Suprapubic skin (tissue), 4 donors: ENCODE results near the gene EGR2. TPM values are rescaled to one million over a fixed set of nuclear protein-coding genes. Genes with fewer than 3 reads are reported as not detected.

Experiments used
- DNase-seq, 2 donors: peaks; one replicate each; pipeline ENCODE4 v3.0.0-alpha.2; 2019; ENCODE audit warnings: low spot score in 2 of 2
- H3K27ac ChIP-seq: fragments of 200-600 bp; sonication (generic); one replicate; pipeline ENCODE4 v1.5.1; 2019
- H3K27me3 ChIP-seq: fragments of 200-600 bp; sonication (generic); one replicate; pipeline ENCODE4 v1.5.1; 2019
- H3K36me3 ChIP-seq: fragments of 200-600 bp; sonication (generic); one replicate; pipeline ENCODE4 v1.5.1; 2019
- H3K4me1 ChIP-seq: fragments of 200-600 bp; sonication (generic); one replicate; pipeline ENCODE4 v1.5.1; 2019
- H3K4me3 ChIP-seq: fragments of 200-600 bp; sonication (generic); one replicate; pipeline ENCODE4 v1.5.1; 2019; ENCODE audit warnings: mild to moderate bottlenecking
- H3K9me3 ChIP-seq: fragments of 200-600 bp; sonication (generic); one replicate; pipeline ENCODE4 v1.5.1; 2019
- EP300 ChIP-seq: sonication (generic); formaldehyde crosslinking; IDR thresholded peaks from one replicate; pipeline ENCODE4 v1.6.1; 2017; ENCODE audit warnings: antibody characterized with exemption
- POLR2A ChIP-seq, 2 donors: fragments of 450-650 bp; IDR thresholded peaks; one replicate each; pipeline ENCODE4 v1.6.1; 2017; ENCODE audit warnings: antibody characterized with exemption in 2 of 2, mild to moderate bottlenecking in 2 of 2, moderate library complexity in 2 of 2
- POLR2AphosphoS5 ChIP-seq, 3 donors: sonication (generic); formaldehyde crosslinking; IDR thresholded peaks; one replicate each; pipeline ENCODE4 v1.6.1; 2017; ENCODE audit warnings: antibody characterized with exemption in 3 of 3
- WGBS: methylation state at CpG from one replicate; pipeline ENCODE4 v1.1.5; 2018; 5-methylcytosine and 5-hydroxymethylcytosine counted together
- total RNA-seq, 4 donors: library from RNA; depleted of rRNA; stranded (reverse); fragments of >200 nt; gene quantifications; one replicate each; pipeline ENCODE4 v1.1.0, GENCODE V29; 2016
- TF ChIP-seq, protein P1 (sequence below), 2 donors: fragments of 200-600 bp in 1 of 2; fragments of 450-650 bp in 1 of 2; sonication (generic) in 1 of 2; IDR thresholded peaks; one replicate each; pipeline ENCODE4 v1.5.1; 2016 to 2019; ENCODE audit warnings: antibody characterized with exemption in 2 of 2, mild to moderate bottlenecking in 1 of 2, moderate library complexity in 1 of 2

The EGR2 gene
- 10 to 100 TPM in 3 of 4 donors, 1 to 10 TPM in 1; 7.2 to 39.0 (median 24.3) TPM for total RNA-seq

- peak within 1 kb of the TSS; percentile 68 for H3K4me3 ChIP-seq
- H3K27ac ChIP-seq = peak within 1 kb of the TSS; percentile 90
- TF ChIP-seq POLR2A (IDR thresholded peaks at IDR 0.05) = no peak
- peak in 1 of 3 donors; percentile 41 for TF ChIP-seq POLR2AphosphoS5 (IDR thresholded peaks at IDR 0.05)
- no peak for TF ChIP-seq EP300
- TF ChIP-seq, protein P1, sequence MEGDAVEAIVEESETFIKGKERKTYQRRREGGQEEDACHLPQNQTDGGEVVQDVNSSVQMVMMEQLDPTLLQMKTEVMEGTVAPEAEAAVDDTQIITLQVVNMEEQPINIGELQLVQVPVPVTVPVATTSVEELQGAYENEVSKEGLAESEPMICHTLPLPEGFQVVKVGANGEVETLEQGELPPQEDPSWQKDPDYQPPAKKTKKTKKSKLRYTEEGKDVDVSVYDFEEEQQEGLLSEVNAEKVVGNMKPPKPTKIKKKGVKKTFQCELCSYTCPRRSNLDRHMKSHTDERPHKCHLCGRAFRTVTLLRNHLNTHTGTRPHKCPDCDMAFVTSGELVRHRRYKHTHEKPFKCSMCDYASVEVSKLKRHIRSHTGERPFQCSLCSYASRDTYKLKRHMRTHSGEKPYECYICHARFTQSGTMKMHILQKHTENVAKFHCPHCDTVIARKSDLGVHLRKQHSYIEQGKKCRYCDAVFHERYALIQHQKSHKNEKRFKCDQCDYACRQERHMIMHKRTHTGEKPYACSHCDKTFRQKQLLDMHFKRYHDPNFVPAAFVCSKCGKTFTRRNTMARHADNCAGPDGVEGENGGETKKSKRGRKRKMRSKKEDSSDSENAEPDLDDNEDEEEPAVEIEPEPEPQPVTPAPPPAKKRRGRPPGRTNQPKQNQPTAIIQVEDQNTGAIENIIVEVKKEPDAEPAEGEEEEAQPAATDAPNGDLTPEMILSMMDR (IDR thresholded peaks at IDR 0.05) = no peak
- H3K4me1 ChIP-seq = peaks cover 41% of the 10 kb centered on the region
- H3K9me3 ChIP-seq = no peaks in the 10 kb centered on the region
- under 1% methylated on average over 40 of the region's 53 CpGs for WGBS
- no peaks in the 10 kb centered on the region for H3K36me3 ChIP-seq
- peak; percentile 96 to 97 for DNase-seq
- H3K27me3 ChIP-seq = peaks cover 31% of the 10 kb centered on the region
Observed at GRCh38 chr10:62816331-62817120, at the start of gene EGR2. Gene EGR2, minus strand, starts transcription at chr10:62816366. Its CDS starts 337 bp downstream, at chr10:62816029.

DNA sequence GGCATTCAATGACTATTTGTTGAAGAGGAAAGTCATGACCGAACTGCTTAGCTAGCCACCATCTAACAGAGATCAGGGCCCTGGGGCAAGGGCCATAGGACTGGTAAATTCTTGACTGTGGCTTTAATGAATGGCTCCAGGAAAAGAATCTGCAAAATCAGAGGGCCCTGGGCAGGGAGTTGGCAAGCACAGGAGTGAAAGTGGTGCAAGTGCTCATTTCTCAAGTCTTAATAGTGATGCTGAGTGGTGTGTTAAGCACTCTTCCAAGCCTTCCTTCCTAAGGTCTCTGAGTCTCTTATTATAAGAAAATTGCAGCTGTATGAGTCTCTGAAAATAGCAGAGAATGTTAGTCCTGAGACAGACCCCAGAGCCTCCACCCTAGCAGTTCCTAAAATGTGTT is 46.3 kb upstream of the EGR2 start:
- TF ChIP-seq, protein P1 (IDR thresholded peaks at IDR 0.05) = no peak
- TF ChIP-seq POLR2A (IDR thresholded peaks at IDR 0.05) (no peak), EP300 (no peak), POLR2AphosphoS5 (IDR thresholded peaks at IDR 0.05) (no peak)
- Histone ChIP-seq H3K27me3 (no peaks in the 10 kb centered on the region), H3K4me3 (no peak overlapping the region), H3K36me3 (no peaks in the 10 kb centered on the region), H3K27ac (no peak overlapping the region), H3K4me1 (no peaks in the 10 kb centered on the region), H3K9me3 (no peaks in the 10 kb centered on the region)
- 82% methylated on average over 1 of the region's 1 CpG for WGBS
- DNase-seq = no peak

GRCh38 chr10:62861507-62861906 is 45.3 kb upstream of the EGR2 start:
- H3K27me3 ChIP-seq = no peaks in the 10 kb centered on the region
- H3K4me3 ChIP-seq = no peak overlapping the region
- H3K36me3 ChIP-seq = no peaks in the 10 kb centered on the region
- no peak for TF ChIP-seq EP300
- TF ChIP-seq POLR2A (IDR thresholded peaks at IDR 0.05) = no peak
- no peak for TF ChIP-seq POLR2AphosphoS5 (IDR thresholded peaks at IDR 0.05)
- TF ChIP-seq, protein P1 (IDR thresholded peaks at IDR 0.05) = no peak
- WGBS = 52% methylated on average over 3 of the region's 3 CpGs
- no peaks in the 10 kb centered on the region for H3K9me3 ChIP-seq
- H3K27ac ChIP-seq = no peak overlapping the region
- no peaks in the 10 kb centered on the region for H3K4me1 ChIP-seq
- DNase-seq = no peak

- Histone ChIP-seq H3K27ac (no peak overlapping the region), H3K9me3 (no peaks in the 10 kb centered on the region), H3K4me3 (no peak overlapping the region), H3K36me3 (no peaks in the 10 kb centered on the region), H3K27me3 (no peaks in the 10 kb centered on the region), H3K4me1 (no peaks in the 10 kb centered on the region)
- no peak for DNase-seq
- no peak for TF ChIP-seq POLR2AphosphoS5 (IDR thresholded peaks at IDR 0.05)
- TF ChIP-seq POLR2A (IDR thresholded peaks at IDR 0.05) = no peak
- no peak for TF ChIP-seq EP300
- WGBS = 48% methylated on average over 4 of the region's 4 CpGs
Observed at GRCh38 chr10:62860946-62861345, 44.8 kb upstream of the EGR2 start.

DNA sequence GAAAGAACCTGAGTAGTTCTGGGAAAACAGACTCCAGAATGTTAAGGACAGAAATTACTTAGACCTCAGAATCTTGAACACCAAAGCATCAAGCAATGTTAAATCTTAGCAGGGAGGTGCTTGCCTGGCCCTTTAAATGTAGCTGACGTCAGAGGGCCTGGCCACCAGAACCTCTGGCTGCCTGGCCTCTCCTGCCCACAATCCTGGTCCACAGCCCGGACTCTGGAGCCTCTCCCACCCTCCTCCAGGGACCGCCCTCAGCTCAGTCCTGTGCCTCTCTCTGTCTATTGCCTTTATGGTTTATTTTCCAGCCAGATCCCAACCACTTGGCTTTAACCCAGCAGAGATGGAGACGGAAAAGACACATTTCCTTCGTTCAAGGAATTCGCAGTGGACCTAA is 42.2 kb upstream of the EGR2 start:
- no peaks in the 10 kb centered on the region for H3K4me1 ChIP-seq
- no peak overlapping the region for H3K27ac ChIP-seq
- WGBS = 58% methylated on average over 6 of the region's 6 CpGs
- H3K9me3 ChIP-seq = no peaks in the 10 kb centered on the region
- no peaks in the 10 kb centered on the region for H3K27me3 ChIP-seq
- TF ChIP-seq POLR2A (IDR thresholded peaks at IDR 0.05) (no peak), EP300 (no peak), POLR2AphosphoS5 (IDR thresholded peaks at IDR 0.05) (no peak)
- TF ChIP-seq, protein P1 (IDR thresholded peaks at IDR 0.05) = no peak
- no peak for DNase-seq
- no peak overlapping the region for H3K4me3 ChIP-seq
- no peaks in the 10 kb centered on the region for H3K36me3 ChIP-seq
